A549 treated with AZD2906 at 1 μM for 4 hours (cell line): ENCODE data around the gene OR2G2. TPM values are rescaled to one million over a fixed set of nuclear protein-coding genes. Genes with fewer than 3 reads are reported as not detected.

Source experiments
- total RNA-seq: library from RNA; stranded (reverse); fragments of 200-300 nt; extraction: Qiagen RNA extraction; gene quantifications from 5 replicates; pipeline ENCODE4 v1.2.3, GENCODE V29; 2022

The OR2G2 gene
- total RNA-seq, result not detected in 5 replicates

GRCh38 chr1:247588060-247588459, at the start of gene OR2G2:
OR2G2 (plus strand) TSS chr1:247588360; CDS start chr1:247588360, 0 bp downstream.

GRCh38 chr1:247548769-247549182, 39.4 kb upstream of the OR2G2 start, which contains the start of gene GCSAML:
GCSAML (plus strand) TSS chr1:247549134; CDS start chr1:247549192, 58 bp downstream.

DNA sequence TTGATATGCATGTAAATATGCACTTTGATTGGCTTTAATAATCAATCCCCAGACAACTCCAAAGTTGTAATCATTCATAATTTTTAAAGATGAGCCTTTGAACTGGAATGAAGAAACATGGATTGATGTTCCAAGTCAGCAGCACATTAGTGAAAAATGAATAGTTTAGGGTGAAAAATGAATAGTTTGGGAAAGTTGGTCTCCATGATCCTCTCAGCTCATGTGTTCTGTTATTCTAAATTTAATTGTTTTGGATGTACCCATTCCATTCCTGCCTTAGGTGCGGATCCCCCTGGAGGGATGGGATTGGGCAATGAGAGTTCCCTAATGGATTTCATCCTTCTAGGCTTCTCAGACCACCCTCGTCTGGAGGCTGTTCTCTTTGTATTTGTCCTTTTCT, 17.1 kb downstream of the OR2G2 start, which contains the start of gene OR2G3:
Gene OR2G3, plus strand, starts transcription at position 301 of the 400 bp plus-strand sequence. Its CDS starts 0 bp downstream, at position 301.

Other genes with a start within 250 kb of the OR2G2 start
- 0.02 TPM in 1 of 5 replicates, not detected in the others for gene NLRP3, start 172.2 kb upstream of the OR2G2 start, total RNA-seq
- not detected in 5 replicates for gene OR2B11, start 130.3 kb upstream of the OR2G2 start, total RNA-seq
- gene OR2C3, start 51.9 kb upstream of the OR2G2 start, total RNA-seq, result not detected in 5 replicates
- gene GCSAML, start 39.2 kb upstream of the OR2G2 start, total RNA-seq, result not detected in 5 replicates
- not detected in 5 replicates for gene OR2G3, start 17.2 kb downstream of the OR2G2 start, total RNA-seq
- not detected in 5 replicates for gene OR13G1, start 91.4 kb downstream of the OR2G2 start, total RNA-seq
- gene OR6F1, start 128.3 kb downstream of the OR2G2 start, total RNA-seq, result not detected in 5 replicates
- gene OR14K1, start 150.3 kb downstream of the OR2G2 start, total RNA-seq, result not detected in 5 replicates
- not detected in 5 replicates for gene OR14A2, start 159.8 kb downstream of the OR2G2 start, total RNA-seq
- not detected in 5 replicates for gene OR1C1, start 172.2 kb downstream of the OR2G2 start, total RNA-seq
- not detected in 5 replicates for gene OR14A16, start 235.8 kb downstream of the OR2G2 start, total RNA-seq